Fibroblast of the conjunctiva (primary cell): ENCODE data around the gene SULT1E1.
"Not testable (repeated sequence)": the region's sequence is repeated elsewhere in the genome, so short reads cannot be mapped to it uniquely, and the experiment has no call there.

Experiments used
- DNase-seq: peaks from one replicate; pipeline ENCODE4 v3.0.0-alpha.2; 2010; ENCODE audit warnings: low read depth

The SULT1E1 gene

GRCh38 chr4:69843301-69843700, 16.6 kb downstream of the SULT1E1 start:
- no peak for DNase-seq

- no peak for DNase-seq
Observed at GRCh38 chr4:69838977-69839376, 21.0 kb downstream of the SULT1E1 start.

- DNase-seq: no peak
Observed at GRCh38 chr4:69836287-69836686, 23.7 kb downstream of the SULT1E1 start.

GRCh38 chr4:69835766-69836165, 24.2 kb downstream of the SULT1E1 start:
- DNase-seq: no peak

GRCh38 chr4:69833251-69833650, 26.7 kb downstream of the SULT1E1 start:
- DNase-seq: no peak

GRCh38 chr4:69832326-69833030, 27.5 kb downstream of the SULT1E1 start:
- DNase-seq: no peak

- DNase-seq: no peak
Observed at GRCh38 chr4:69831646-69832325, 28.2 kb downstream of the SULT1E1 start.

- no peak for DNase-seq
Observed at GRCh38 chr4:69831270-69831627, 28.7 kb downstream of the SULT1E1 start.

GRCh38 chr4:69830560-69831269, 29.2 kb downstream of the SULT1E1 start:
- peak; percentile 51 for DNase-seq

- DNase-seq: no peak
Observed at GRCh38 chr4:69830192-69830559, 29.8 kb downstream of the SULT1E1 start.

- no peak for DNase-seq
Observed at GRCh38 chr4:69829678-69830077, 30.3 kb downstream of the SULT1E1 start.

GRCh38 chr4:69828828-69829227, 31.1 kb downstream of the SULT1E1 start:
- no peak for DNase-seq

GRCh38 chr4:69825056-69825455, 34.9 kb downstream of the SULT1E1 start:
- DNase-seq: not testable (repeated sequence)

GRCh38 chr4:69823481-69824186, 36.3 kb downstream of the SULT1E1 start:
- DNase-seq: peak; percentile 27

- DNase-seq: no peak
Observed at GRCh38 chr4:69823048-69823447, 36.9 kb downstream of the SULT1E1 start.

GRCh38 chr4:69822198-69822597, 37.7 kb downstream of the SULT1E1 start:
- no peak for DNase-seq

- DNase-seq: no peak
Observed at GRCh38 chr4:69818060-69818639, 41.8 kb downstream of the SULT1E1 start.

- no peak for DNase-seq
Observed at GRCh38 chr4:69816236-69816635, 43.7 kb downstream of the SULT1E1 start.

GRCh38 chr4:69813628-69814027, 46.3 kb downstream of the SULT1E1 start:
- no peak for DNase-seq

- no peak for DNase-seq
Observed at GRCh38 chr4:69811166-69811565, 48.8 kb downstream of the SULT1E1 start.

GRCh38 chr4:69800599-69800998, 59.3 kb downstream of the SULT1E1 start:
- DNase-seq: peak; percentile 22

GRCh38 chr4:69799337-69799736, 60.6 kb downstream of the SULT1E1 start:
- no peak for DNase-seq
